Spinal cord (tissue), 10 donors: ENCODE data around the gene RCAN2. TPM values are rescaled to one million over a fixed set of nuclear protein-coding genes. Genes with fewer than 3 reads are reported as not detected.

Experiments used
- DNase-seq, 6 donors: peaks; one replicate each; pipeline versions ENCODE4 v3.0.0 to v3.0.0-alpha.2; 2013 to 2015; ENCODE audit warnings: low spot score in 6 of 6, low read depth in 4 of 6
- H3K27ac ChIP-seq: one replicate; pipeline ENCODE4 v1.5.1; 2013; ENCODE audit warnings: low read depth, low read length, control low read depth
- H3K27me3 ChIP-seq: one replicate; pipeline ENCODE4 v1.6.1; 2013; ENCODE audit warnings: low read length; ENCODE audit not compliant: control insufficient read depth, insufficient read depth
- H3K36me3 ChIP-seq: one replicate; pipeline ENCODE4 v1.6.1; 2013; ENCODE audit warnings: low read length; ENCODE audit not compliant: control insufficient read depth, insufficient read depth
- H3K4me1 ChIP-seq: one replicate; pipeline ENCODE4 v1.6.1; 2013; ENCODE audit warnings: low read length; ENCODE audit not compliant: control insufficient read depth, insufficient read depth
- H3K4me3 ChIP-seq: one replicate; pipeline ENCODE4 v1.5.1; 2013; ENCODE audit warnings: low read depth, low read length, control low read depth
- H3K9me3 ChIP-seq: one replicate; pipeline ENCODE4 v1.6.1; 2013; ENCODE audit warnings: low read length; ENCODE audit not compliant: control insufficient read depth, insufficient read depth
- WGBS: methylation state at CpG from one replicate; pipeline ENCODE4 v1.1.5; 2013; ENCODE audit warnings: missing lambda C conversion rate; ENCODE audit not compliant: insufficient coverage; 5-methylcytosine and 5-hydroxymethylcytosine counted together
- polyA plus RNA-seq, 2 donors: library from polyadenylated mRNA; unstranded; fragments of 120-200 nt; gene quantifications; one replicate each; pipeline ENCODE4 v1.2.1, GENCODE V29; 2013; ENCODE audit not compliant: insufficient read length in 2 of 2
- total RNA-seq, 2 donors: library from RNA; depleted of rRNA in 1 of 2; stranded (reverse); fragments of 120-200 nt in 1 of 2; fragments of >200 nt in 1 of 2; gene quantifications; one replicate each; pipeline versions ENCODE4 v1.2.3 to v1.2.4, GENCODE V29; 2013 to 2014
- donor health status: healthy.

Gene RCAN2
- total and polyA plus RNA-seq, 4 donors: 16.4 to 80.3 (median 60.3) TPM

GRCh38 chr6:46262928-46263706, 228.1 kb downstream of the RCAN2 start:
- H3K9me3 ChIP-seq: no peaks in the 10 kb centered on the region
- no peaks in the 10 kb centered on the region for H3K4me1 ChIP-seq
- no CpG with 5 or more reads among the region's 2 CpGs for WGBS
- no peak overlapping the region for H3K4me3 ChIP-seq
- no peaks in the 10 kb centered on the region for H3K36me3 ChIP-seq
- no peak for DNase-seq
- no peak overlapping the region for H3K27ac ChIP-seq
- no peaks in the 10 kb centered on the region for H3K27me3 ChIP-seq

GRCh38 chr6:46258249-46258648, 233.0 kb downstream of the RCAN2 start:
- Histone ChIP-seq H3K27me3 (no peaks in the 10 kb centered on the region), H3K4me3 (no peak overlapping the region), H3K4me1 (no peaks in the 10 kb centered on the region), H3K9me3 (no peaks in the 10 kb centered on the region), H3K36me3 (no peaks in the 10 kb centered on the region), H3K27ac (no peak overlapping the region)
- WGBS: 100% methylated on average over 2 of the region's 2 CpGs
- DNase-seq: no peak

- no peaks in the 10 kb centered on the region for H3K27me3 ChIP-seq
- H3K4me3 ChIP-seq: no peak overlapping the region
- H3K4me1 ChIP-seq: no peaks in the 10 kb centered on the region
- H3K36me3 ChIP-seq: no peaks in the 10 kb centered on the region
- no peak overlapping the region for H3K27ac ChIP-seq
- DNase-seq: no peak
- H3K9me3 ChIP-seq: no peaks in the 10 kb centered on the region
- 70% methylated on average over 5 of the region's 5 CpGs for WGBS
Measured at GRCh38 chr6:46255528-46255927, 235.7 kb downstream of the RCAN2 start.

- Histone ChIP-seq H3K36me3 (no peaks in the 10 kb centered on the region), H3K9me3 (no peaks in the 10 kb centered on the region), H3K4me3 (no peak overlapping the region), H3K27ac (no peak overlapping the region), H3K4me1 (no peaks in the 10 kb centered on the region), H3K27me3 (no peaks in the 10 kb centered on the region)
- 94% methylated on average over 2 of the region's 2 CpGs for whole genome bisulfite sequencing
- no peak for DNase-seq
Measured at GRCh38 chr6:46254946-46255345, 236.3 kb downstream of the RCAN2 start.

- WGBS: 93% methylated on average over 1 of the region's 1 CpG
- no peak overlapping the region for H3K4me3 ChIP-seq
- no peaks in the 10 kb centered on the region for H3K27me3 ChIP-seq
- H3K36me3 ChIP-seq: no peaks in the 10 kb centered on the region
- DNase-seq: no peak
- H3K27ac ChIP-seq: no peak overlapping the region
- H3K4me1 ChIP-seq: no peaks in the 10 kb centered on the region
- H3K9me3 ChIP-seq: no peaks in the 10 kb centered on the region
Measured at GRCh38 chr6:46254331-46254730, 236.9 kb downstream of the RCAN2 start.

- DNase-seq: no peak
- WGBS: 94% methylated on average over 3 of the region's 3 CpGs
- Histone ChIP-seq H3K36me3 (no peaks in the 10 kb centered on the region), H3K4me1 (no peaks in the 10 kb centered on the region), H3K4me3 (no peak overlapping the region), H3K27ac (no peak overlapping the region), H3K9me3 (no peaks in the 10 kb centered on the region), H3K27me3 (no peaks in the 10 kb centered on the region)
Measured at GRCh38 chr6:46251583-46252339, 239.5 kb downstream of the RCAN2 start.

GRCh38 chr6:46248143-46248542, 243.1 kb downstream of the RCAN2 start:
- no peaks in the 10 kb centered on the region for H3K36me3 ChIP-seq
- H3K27ac ChIP-seq: no peak overlapping the region
- H3K4me1 ChIP-seq: no peaks in the 10 kb centered on the region
- no peak for DNase-seq
- H3K27me3 ChIP-seq: no peaks in the 10 kb centered on the region
- H3K4me3 ChIP-seq: no peak overlapping the region
- no peaks in the 10 kb centered on the region for H3K9me3 ChIP-seq
- no CpG with 5 or more reads among the region's 2 CpGs for WGBS

- no peaks in the 10 kb centered on the region for H3K4me1 ChIP-seq
- no peak for DNase-seq
- no peak overlapping the region for H3K4me3 ChIP-seq
- no peaks in the 10 kb centered on the region for H3K9me3 ChIP-seq
- no peaks in the 10 kb centered on the region for H3K36me3 ChIP-seq
- H3K27ac ChIP-seq: no peak overlapping the region
- no peaks in the 10 kb centered on the region for H3K27me3 ChIP-seq
- WGBS: 90% methylated on average over 8 of the region's 8 CpGs
Measured at GRCh38 chr6:46246727-46247126, 244.5 kb downstream of the RCAN2 start.

GRCh38 chr6:46246081-46246480, 245.2 kb downstream of the RCAN2 start:
- Histone ChIP-seq H3K27me3 (no peaks in the 10 kb centered on the region), H3K4me3 (no peak overlapping the region), H3K36me3 (no peaks in the 10 kb centered on the region), H3K27ac (no peak overlapping the region), H3K9me3 (no peaks in the 10 kb centered on the region), H3K4me1 (no peaks in the 10 kb centered on the region)
- no CpG with 5 or more reads among the region's 1 CpG for WGBS
- DNase-seq: no peak

GRCh38 chr6:46244670-46245069, 246.6 kb downstream of the RCAN2 start:
- no peaks in the 10 kb centered on the region for H3K9me3 ChIP-seq
- 100% methylated on average over 1 of the region's 1 CpG for WGBS
- H3K27ac ChIP-seq: no peak overlapping the region
- H3K36me3 ChIP-seq: no peaks in the 10 kb centered on the region
- no peak overlapping the region for H3K4me3 ChIP-seq
- H3K4me1 ChIP-seq: no peaks in the 10 kb centered on the region
- no peaks in the 10 kb centered on the region for H3K27me3 ChIP-seq
- DNase-seq: no peak
